Stomach (tissue), 9 donors: ENCODE data around the gene ACAD11. TPM values are rescaled to one million over a fixed set of nuclear protein-coding genes. Genes with fewer than 3 reads are reported as not detected.

Experiments
- DNase-seq, 2 donors: peaks; one replicate each; pipeline versions ENCODE4 v3.0.0 to v3.0.0-alpha.2; 2013 to 2019
- H3K27ac ChIP-seq, 5 donors: fragments of 200-600 bp in 4 of 5; sonication (generic) in 4 of 5; one replicate each; pipeline ENCODE4 v1.5.1; 2013 to 2019; ENCODE audit warnings: mild to moderate bottlenecking in 1 of 5, moderate library complexity in 1 of 5
- H3K27me3 ChIP-seq, 3 donors: fragments of 200-600 bp; sonication (generic); one replicate each; pipeline ENCODE4 v1.5.1; 2017 to 2019; ENCODE audit warnings: mixed run types in 1 of 3
- H3K36me3 ChIP-seq, 4 donors: fragments of 200-600 bp; sonication (generic); 1 replicate in 3 of 4; 2 replicates in 1 of 4; pipeline ENCODE4 v1.5.1; 2016 to 2019
- H3K4me1 ChIP-seq, 4 donors: fragments of 200-600 bp; sonication (generic); one replicate each; pipeline ENCODE4 v1.5.1; 2016 to 2019
- H3K4me3 ChIP-seq, 4 donors: fragments of 200-600 bp; sonication (generic) in 3 of 4; one replicate each; pipeline ENCODE4 v1.5.1; 2016 to 2019; ENCODE audit warnings: mild to moderate bottlenecking in 1 of 4
- H3K9me3 ChIP-seq, 4 donors: fragments of 200-600 bp; sonication (generic); one replicate each; pipeline ENCODE4 v1.5.1; 2016 to 2019
- EP300 ChIP-seq: sonication (generic); formaldehyde crosslinking; IDR thresholded peaks from one replicate; pipeline ENCODE4 v1.6.1; 2017; ENCODE audit warnings: antibody characterized with exemption
- POLR2A ChIP-seq, 4 donors: fragments of 450-650 bp; IDR thresholded peaks; one replicate each; pipeline ENCODE4 v1.6.1; 2016; ENCODE audit warnings: antibody characterized with exemption in 4 of 4, control low read depth in 2 of 4, mild to moderate bottlenecking in 1 of 4, moderate library complexity in 1 of 4
- POLR2AphosphoS5 ChIP-seq, 3 donors: sonication (generic); formaldehyde crosslinking; IDR thresholded peaks; one replicate each; pipeline ENCODE4 v1.6.1; 2016; ENCODE audit warnings: antibody characterized with exemption in 3 of 3
- WGBS, 5 donors: extraction: QIAGEN DNeasy Blood & Tissue Kit in 3 of 5; methylation state at CpG; one replicate each; pipeline versions ENCODE4 v1.1.5 to v1.1.7; 2013 to 2018; 5-methylcytosine and 5-hydroxymethylcytosine counted together
- intact Hi-C: fragments of 100-400 bp; cut with DNase I; formaldehyde crosslinking; loops from one replicate; pipeline ENCODE4 v1.15.1; 2023; ENCODE audit warnings: low total_unique reads
- polyA plus RNA-seq, 3 donors: library from polyadenylated mRNA; stranded (reverse); fragments of 200-250 nt; gene quantifications; one replicate each; pipeline ENCODE4 v1.2.3, GENCODE V29; 2013
- total RNA-seq, 5 donors: library from RNA; depleted of rRNA; stranded (reverse); fragments of >200 nt; gene quantifications; one replicate each; pipeline versions ENCODE4 v1.1.0 to v1.2.3, GENCODE V29; 2014 to 2016
- TF ChIP-seq, protein P1 (sequence below), 7 experiments: fragments of 450-650 bp in 4 of 7; fragments of 200-600 bp in 3 of 7; sonication (generic) in 3 of 7; IDR thresholded peaks; one replicate each; pipeline ENCODE4 v1.5.1; 2016 to 2019; ENCODE audit warnings: antibody characterized with exemption in 7 of 7, control low read depth in 2 of 7, mild to moderate bottlenecking in 1 of 7
- donor health status: healthy with polysubstance abuse.
- donor health status: Bipolar disorder and iron deficiency.
- donor health status: healthy.

The ACAD11 gene
- total and polyA plus RNA-seq, 8 donors: 2.6 to 137 (median 26.2) TPM

- no peaks in the 10 kb centered on the region for H3K27me3 ChIP-seq
- H3K9me3 ChIP-seq: no peaks in the 10 kb centered on the region
- peaks cover 0 to 7% (median 0%) of the 10 kb centered on the region in 4 donors for H3K4me1 ChIP-seq
- peaks cover 0 to 15% (median 3%) of the 10 kb centered on the region in 4 donors for H3K36me3 ChIP-seq
- intact Hi-C loops: no loop called here
- H3K27ac ChIP-seq: no peak overlapping the region
- WGBS, 5 donors: 52 to 81% (median 68%) methylated on average over 1 of the region's 1 CpG
- no peak overlapping the region for H3K4me3 ChIP-seq
- DNase-seq: no peak
- TF ChIP-seq, protein P1, sequence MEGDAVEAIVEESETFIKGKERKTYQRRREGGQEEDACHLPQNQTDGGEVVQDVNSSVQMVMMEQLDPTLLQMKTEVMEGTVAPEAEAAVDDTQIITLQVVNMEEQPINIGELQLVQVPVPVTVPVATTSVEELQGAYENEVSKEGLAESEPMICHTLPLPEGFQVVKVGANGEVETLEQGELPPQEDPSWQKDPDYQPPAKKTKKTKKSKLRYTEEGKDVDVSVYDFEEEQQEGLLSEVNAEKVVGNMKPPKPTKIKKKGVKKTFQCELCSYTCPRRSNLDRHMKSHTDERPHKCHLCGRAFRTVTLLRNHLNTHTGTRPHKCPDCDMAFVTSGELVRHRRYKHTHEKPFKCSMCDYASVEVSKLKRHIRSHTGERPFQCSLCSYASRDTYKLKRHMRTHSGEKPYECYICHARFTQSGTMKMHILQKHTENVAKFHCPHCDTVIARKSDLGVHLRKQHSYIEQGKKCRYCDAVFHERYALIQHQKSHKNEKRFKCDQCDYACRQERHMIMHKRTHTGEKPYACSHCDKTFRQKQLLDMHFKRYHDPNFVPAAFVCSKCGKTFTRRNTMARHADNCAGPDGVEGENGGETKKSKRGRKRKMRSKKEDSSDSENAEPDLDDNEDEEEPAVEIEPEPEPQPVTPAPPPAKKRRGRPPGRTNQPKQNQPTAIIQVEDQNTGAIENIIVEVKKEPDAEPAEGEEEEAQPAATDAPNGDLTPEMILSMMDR (IDR thresholded peaks at IDR 0.05): no peak
Observed at GRCh38 chr3:132593241-132593946, 66.2 kb downstream of the ACAD11 start.

DNA sequence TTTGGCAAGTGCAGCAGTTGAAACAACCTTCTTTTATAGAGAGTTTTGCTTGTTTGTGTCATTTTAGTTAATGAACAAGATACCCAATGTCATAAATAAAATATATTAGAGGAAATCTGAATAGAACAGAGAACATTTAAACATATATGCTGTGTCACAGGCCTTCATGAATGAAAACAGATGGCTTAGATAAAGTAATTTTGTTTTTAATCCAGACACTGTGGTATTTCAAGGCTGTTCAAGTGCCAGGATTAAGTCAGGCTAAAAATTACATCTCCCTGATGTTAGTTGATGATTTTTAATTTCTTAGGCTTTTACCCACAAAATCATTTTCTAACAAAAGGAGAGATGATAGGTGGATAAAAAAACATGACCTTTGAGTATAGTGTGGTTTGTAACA lies 67.4 kb downstream of the ACAD11 start:
- intact Hi-C loops: no loop called here
- no peak for DNase-seq
- Histone ChIP-seq H3K27ac (no peak overlapping the region), H3K4me3 (no peak overlapping the region), H3K9me3 (no peaks in the 10 kb centered on the region), H3K36me3 (peaks cover 0 to 14% (median 2%) of the 10 kb centered on the region in 4 donors), H3K4me1 (peaks cover 0 to 3% (median 0%) of the 10 kb centered on the region in 4 donors), H3K27me3 (no peaks in the 10 kb centered on the region)
- TF ChIP-seq, protein P1 (IDR thresholded peaks at IDR 0.05): no peak
- TF ChIP-seq EP300 (no peak), POLR2AphosphoS5 (IDR thresholded peaks at IDR 0.05) (no peak), POLR2A (IDR thresholded peaks at IDR 0.05) (no peak)

GRCh38 chr3:132587401-132587800 lies 72.2 kb downstream of the ACAD11 start:
- no peak overlapping the region for H3K4me3 ChIP-seq
- intact Hi-C loops: no loop called here
- no peaks in the 10 kb centered on the region for H3K4me1 ChIP-seq
- H3K27me3 ChIP-seq: no peaks in the 10 kb centered on the region
- no peak for TF ChIP-seq POLR2A (IDR thresholded peaks at IDR 0.05)
- no peak for TF ChIP-seq POLR2AphosphoS5 (IDR thresholded peaks at IDR 0.05)
- TF ChIP-seq EP300: no peak
- TF ChIP-seq, protein P1 (IDR thresholded peaks at IDR 0.05): no peak
- no peaks in the 10 kb centered on the region for H3K9me3 ChIP-seq
- WGBS, 5 donors: 88 to 99% (median 98%) methylated on average over 1 of the region's 1 CpG
- peaks cover 0 to 8% (median 2%) of the 10 kb centered on the region in 4 donors for H3K36me3 ChIP-seq
- no peak overlapping the region for H3K27ac ChIP-seq
- DNase-seq: no peak

GRCh38 chr3:132573797-132574211 lies 85.8 kb downstream of the ACAD11 start:
- WGBS, 5 donors: 75 to 94% (median 84%) methylated on average over 5 of the region's 5 CpGs
- Histone ChIP-seq H3K27ac (no peak overlapping the region), H3K9me3 (no peaks in the 10 kb centered on the region), H3K27me3 (no peaks in the 10 kb centered on the region), H3K4me1 (no peaks in the 10 kb centered on the region), H3K36me3 (peaks cover 0 to 53% (median 42%) of the 10 kb centered on the region in 4 donors), H3K4me3 (no peak overlapping the region)
- intact Hi-C loops: no loop called here
- TF ChIP-seq POLR2A (IDR thresholded peaks at IDR 0.05) (no peak), POLR2AphosphoS5 (IDR thresholded peaks at IDR 0.05) (no peak)
- peak in 1 of 2 donors; percentile 49 for DNase-seq

DNA sequence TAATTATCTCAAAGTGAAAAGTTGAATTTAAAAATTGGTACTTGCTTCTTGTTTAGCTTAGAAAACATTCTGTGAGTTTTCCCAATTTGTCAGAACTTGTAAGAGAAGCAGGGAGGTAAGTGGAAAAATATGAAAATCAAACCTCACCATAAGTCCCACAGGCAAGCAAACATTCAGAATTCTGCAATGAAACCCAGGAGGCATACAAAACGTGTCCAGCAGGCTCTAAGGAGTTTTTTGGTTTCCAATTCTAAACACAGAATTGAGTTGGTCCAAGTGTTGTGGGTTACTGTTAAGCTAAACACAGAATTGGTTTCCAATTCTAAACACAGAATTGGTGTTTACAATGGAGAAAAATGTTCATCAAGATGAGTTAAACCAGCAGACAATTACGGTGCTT lies 89.6 kb downstream of the ACAD11 start:
- no peaks in the 10 kb centered on the region for H3K9me3 ChIP-seq
- TF ChIP-seq, protein P1 (IDR thresholded peaks at IDR 0.05): no peak
- no peak for TF ChIP-seq EP300
- TF ChIP-seq POLR2A (IDR thresholded peaks at IDR 0.05): no peak
- TF ChIP-seq POLR2AphosphoS5 (IDR thresholded peaks at IDR 0.05): no peak
- intact Hi-C loops: no loop called here

More for the DNA sequence above, 89.6 kb downstream of the ACAD11 start:
- no peaks in the 10 kb centered on the region for H3K27me3 ChIP-seq
- no peak overlapping the region for H3K27ac ChIP-seq
- DNase-seq: no peak
- H3K4me3 ChIP-seq: no peak overlapping the region
- WGBS, 5 donors: 52 to 75% (median 61%) methylated on average over 2 of the region's 2 CpGs
- peaks cover 0 to 22% (median 17%) of the 10 kb centered on the region in 4 donors for H3K36me3 ChIP-seq
- no peaks in the 10 kb centered on the region for H3K4me1 ChIP-seq
